Omental fat pad (tissue), 4 donors: ENCODE measurements around the gene MARS1. TPM values are rescaled to one million over a fixed set of nuclear protein-coding genes. Genes with fewer than 3 reads are reported as not detected.

Experiments used
- ATAC-seq: fragments of 150-250 bp; one replicate; pipeline ENCODE4 v1.9.1; 2016; ENCODE audit warnings: mild to moderate bottlenecking, moderate library complexity; ENCODE audit not compliant: low FRiP score
- DNase-seq: peaks from one replicate; pipeline ENCODE4 v3.0.0-alpha.2; 2019; ENCODE audit warnings: low spot score
- total RNA-seq, 4 donors: library from RNA; depleted of rRNA; stranded (reverse); fragments of >200 nt; gene quantifications; one replicate each; pipeline ENCODE4 v1.1.0, GENCODE V29; 2016
- TF ChIP-seq, protein P1 (sequence below), 3 donors: fragments of 450-650 bp; IDR thresholded peaks; one replicate each; pipeline ENCODE4 v1.5.1; 2016 to 2017; ENCODE audit warnings: antibody characterized with exemption in 3 of 3, mild to moderate bottlenecking in 3 of 3, moderate library complexity in 2 of 3

Gene MARS1
- total RNA-seq, 4 donors from 2014 or later = 53.5 to 108 (median 58.4) TPM

GRCh38 chr12:57545809-57546437 is 58.1 kb downstream of the MARS1 start:
- no peak for DNase-seq
- TF ChIP-seq, protein P1, sequence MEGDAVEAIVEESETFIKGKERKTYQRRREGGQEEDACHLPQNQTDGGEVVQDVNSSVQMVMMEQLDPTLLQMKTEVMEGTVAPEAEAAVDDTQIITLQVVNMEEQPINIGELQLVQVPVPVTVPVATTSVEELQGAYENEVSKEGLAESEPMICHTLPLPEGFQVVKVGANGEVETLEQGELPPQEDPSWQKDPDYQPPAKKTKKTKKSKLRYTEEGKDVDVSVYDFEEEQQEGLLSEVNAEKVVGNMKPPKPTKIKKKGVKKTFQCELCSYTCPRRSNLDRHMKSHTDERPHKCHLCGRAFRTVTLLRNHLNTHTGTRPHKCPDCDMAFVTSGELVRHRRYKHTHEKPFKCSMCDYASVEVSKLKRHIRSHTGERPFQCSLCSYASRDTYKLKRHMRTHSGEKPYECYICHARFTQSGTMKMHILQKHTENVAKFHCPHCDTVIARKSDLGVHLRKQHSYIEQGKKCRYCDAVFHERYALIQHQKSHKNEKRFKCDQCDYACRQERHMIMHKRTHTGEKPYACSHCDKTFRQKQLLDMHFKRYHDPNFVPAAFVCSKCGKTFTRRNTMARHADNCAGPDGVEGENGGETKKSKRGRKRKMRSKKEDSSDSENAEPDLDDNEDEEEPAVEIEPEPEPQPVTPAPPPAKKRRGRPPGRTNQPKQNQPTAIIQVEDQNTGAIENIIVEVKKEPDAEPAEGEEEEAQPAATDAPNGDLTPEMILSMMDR (IDR thresholded peaks at IDR 0.05) = no peak
- ATAC-seq = peak; percentile 9

- peak; percentile 82 for DNase-seq
These were observed 58.8 kb downstream of the MARS1 start, which contains the start of gene DCTN2 for GRCh38 chr12:57546438-57547287. TSS of gene DCTN2 (minus strand) at chr12:57547192. CDS start at chr12:57547063, 129 bp downstream.

GRCh38 chr12:57547288-57548012 is 59.6 kb downstream of the MARS1 start:
- no peak for DNase-seq
- TF ChIP-seq, protein P1 (IDR thresholded peaks at IDR 0.05) = no peak
- no peak for ATAC-seq

More at GRCh38 chr12:57546438-57547287, 58.8 kb downstream of the MARS1 start, which contains the start of gene DCTN2:
- ATAC-seq = peak; percentile 98
- TF ChIP-seq, protein P1 (IDR thresholded peaks at IDR 0.05) = no peak

DNA sequence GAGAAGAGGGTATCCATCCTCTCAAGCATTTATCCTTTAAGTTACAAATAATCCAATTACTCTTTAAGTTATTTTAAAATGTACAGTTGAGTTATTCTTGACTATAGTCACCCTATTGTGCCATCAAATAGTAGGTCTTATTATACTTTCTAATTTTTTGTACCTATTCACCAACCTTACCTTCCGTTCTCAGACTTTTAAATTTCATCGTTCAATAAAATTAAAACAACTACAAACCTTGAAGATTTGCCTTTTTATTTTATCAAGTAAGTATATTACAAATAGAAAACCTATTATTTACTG is 60.1 kb downstream of the MARS1 start:
- TF ChIP-seq, protein P1 (IDR thresholded peaks at IDR 0.05) = no peak
- no peak for DNase-seq
- no peak for ATAC-seq

DNA sequence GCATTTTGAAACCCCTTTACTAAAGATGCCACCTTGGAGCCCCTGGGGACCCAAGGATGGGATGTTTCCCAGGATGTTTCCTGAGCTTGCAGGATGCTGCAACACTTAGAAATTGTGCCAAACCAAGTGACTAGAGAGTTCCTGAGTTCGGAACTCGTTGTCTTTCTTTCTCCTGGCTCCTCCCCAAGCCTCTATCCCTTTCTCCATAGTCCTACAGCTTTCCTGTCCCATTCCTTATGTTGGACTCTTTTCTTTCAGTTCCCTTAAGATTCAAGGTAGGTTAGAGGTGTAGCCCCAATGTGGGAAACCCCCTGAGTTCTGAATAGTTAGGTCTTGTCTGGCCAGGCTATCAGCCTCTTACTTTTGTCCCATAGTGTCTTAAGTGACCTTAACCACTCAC is 60.6 kb downstream of the MARS1 start:
- DNase-seq = no peak
- ATAC-seq = no peak
- TF ChIP-seq, protein P1 (IDR thresholded peaks at IDR 0.05) = no peak

DNA sequence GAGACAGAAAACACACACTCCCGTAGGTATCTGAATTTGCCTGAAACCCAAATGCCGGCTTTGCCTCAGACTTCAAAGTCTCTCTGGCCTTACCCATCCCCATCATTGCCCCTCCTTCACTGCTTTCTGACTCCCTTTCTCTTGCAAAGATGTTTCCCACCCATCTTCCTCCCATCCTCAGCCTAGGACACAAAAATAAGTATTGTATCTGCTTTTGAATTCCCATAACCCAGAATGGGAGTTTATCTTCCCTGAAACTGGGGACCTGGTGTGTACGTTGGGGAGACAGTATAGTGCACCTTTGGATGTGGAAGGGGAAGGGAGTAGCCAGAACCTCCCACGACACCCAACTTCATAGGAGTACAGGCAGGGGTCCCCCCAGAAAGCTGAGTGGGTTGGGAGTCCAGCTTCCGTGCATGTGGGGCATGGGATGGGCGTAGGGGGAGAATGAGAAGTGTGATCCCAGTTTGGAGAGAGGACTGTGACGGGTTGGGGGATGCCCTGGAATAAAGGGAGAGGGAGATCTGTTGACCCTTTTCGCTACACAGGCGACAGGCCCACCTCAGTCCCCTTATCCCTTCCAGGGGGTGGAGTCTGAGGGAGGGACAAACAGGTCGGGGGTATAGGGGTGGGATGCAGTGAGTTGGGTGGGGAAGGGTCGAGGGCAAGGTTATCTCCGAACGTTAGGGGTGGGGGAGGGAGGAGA is 61.5 kb downstream of the MARS1 start:
- TF ChIP-seq, protein P1 (IDR thresholded peaks at IDR 0.05) = no peak
- no peak for ATAC-seq
- no peak for DNase-seq
